GM13977 (cell line): ENCODE data around the gene TCEAL8.

Experiments
- DNase-seq: peaks from one replicate; pipeline ENCODE4 v3.0.0; 2012; ENCODE audit warnings: low spot score
- CTCF ChIP-seq: IDR thresholded peaks from 2 replicates; pipeline ENCODE4 v1.5.1; 2012; ENCODE audit warnings: mild to moderate bottlenecking, control low read depth; ENCODE audit not compliant: insufficient read depth; ENCODE audit errors: extremely low read depth, missing control alignments
- in situ Hi-C: fragments of 300-500 bp; cut with MboI; formaldehyde crosslinking; loops from one replicate; pipeline ENCODE4 v1.12.0; 2022; ENCODE audit warnings: low sequenced_read_pairs, low pct_unique_long_range_greater_than_20kb, mixed read lengths, inconsistent platforms; ENCODE audit not compliant: unreplicated experiment

The TCEAL8 gene

GRCh38 chrX:103215425-103215991 is 39.4 kb downstream of the TCEAL8 start:
- in situ Hi-C loops: loop anchor here (25.0 kb wide), 1 partner anchor 247 kb away; no protein-coding TSS in a partner anchor
- DNase-seq: no peak
- no peak for TF ChIP-seq CTCF

GRCh38 chrX:103214870-103215424 is 40.0 kb downstream of the TCEAL8 start, which contains the start of gene BEX4:
Gene BEX4, plus strand, starts transcription at chrX:103215108. Its CDS starts 1,046 bp downstream, at chrX:103216154.
- DNase-seq: peak; percentile 78
- in situ Hi-C loops: loop anchor here (25.0 kb wide), 1 partner anchor 247 kb away; no protein-coding TSS in a partner anchor
- TF ChIP-seq CTCF: no peak

GRCh38 chrX:103212749-103213457 is 42.1 kb downstream of the TCEAL8 start:
- in situ Hi-C loops: loop anchor here (25.0 kb wide), 1 partner anchor 249 kb away; no protein-coding TSS in a partner anchor
- no peak for DNase-seq
- no peak for TF ChIP-seq CTCF

GRCh38 chrX:103211012-103211715 is 43.8 kb downstream of the TCEAL8 start:
- peak; percentile 53 for DNase-seq
- peak; percentile 54 for TF ChIP-seq CTCF
- in situ Hi-C loops: loop anchor here (25.0 kb wide), 1 partner anchor 251 kb away; no protein-coding TSS in a partner anchor

GRCh38 chrX:103210056-103210455 is 44.9 kb downstream of the TCEAL8 start:
- no peak for TF ChIP-seq CTCF
- in situ Hi-C loops: loop anchor here (25.0 kb wide), 1 partner anchor 252 kb away; no protein-coding TSS in a partner anchor
- no peak for DNase-seq
